K562 (cell line): ENCODE measurements around the gene WASL. TPM values are rescaled to one million over a fixed set of nuclear protein-coding genes. Genes with fewer than 3 reads are reported as not detected.

Source experiments
- CEBPB ChIP-seq: fragments of 450-650 bp; IDR thresholded peaks from 2 replicates; pipeline ENCODE4 v1.6.1; 2016; ENCODE audit warnings: missing genetic modification characterization, missing compliant biosample characterization
- CEBPG ChIP-seq, 3 experiments: fragments of 200-800 bp in 1 of 3; sonication (Bioruptor generic) in 1 of 3; sonication (generic) in 1 of 3; formaldehyde crosslinking in 1 of 3; IDR thresholded peaks in 2 of 3; conservative IDR thresholded peaks in 1 of 3; 2 replicates each; pipeline versions ENCODE4 v1.6.1 to v1.8.0; 2016 to 2022; ENCODE audit warnings: missing compliant biosample characterization in 2 of 3, missing genetic modification characterization in 2 of 3, mild to moderate bottlenecking in 1 of 3, missing genetic modification reagents in 1 of 3
- CHAMP1 ChIP-seq: fragments of 450-650 bp; IDR thresholded peaks from 2 replicates; pipeline ENCODE4 v1.6.1; 2016; ENCODE audit warnings: mild to moderate bottlenecking
- DPF2 ChIP-seq: fragments of 450-650 bp; IDR thresholded peaks from 2 replicates; pipeline ENCODE4 v1.6.1; 2016
- ETS2 ChIP-seq: IDR thresholded peaks from 2 replicates; pipeline ENCODE4 v1.6.1; 2016; ENCODE audit warnings: borderline replicate concordance, missing genetic modification characterization, mild to moderate bottlenecking, moderate library complexity, missing compliant biosample characterization; ENCODE audit not compliant: poor library complexity, severe bottlenecking
- HMBOX1 ChIP-seq: sonication (generic); IDR thresholded peaks from 2 replicates; pipeline ENCODE4 v1.6.1; 2016
- MEIS2 ChIP-seq: fragments of 450-650 bp; IDR thresholded peaks from 2 replicates; pipeline ENCODE4 v1.6.1; 2014; ENCODE audit warnings: mild to moderate bottlenecking; ENCODE audit not compliant: partially characterized antibody
- MTA2 ChIP-seq: fragments of 450-650 bp; IDR thresholded peaks from 2 replicates; pipeline ENCODE4 v1.6.1; 2016; ENCODE audit warnings: low read depth
- NONO ChIP-seq, 2 experiments: fragments of 200-400 bp in 1 of 2; fragments of 450-650 bp in 1 of 2; formaldehyde crosslinking in 1 of 2; IDR thresholded peaks; 2 replicates each; pipeline ENCODE4 v1.6.1; 2017; ENCODE audit warnings: low read depth in 2 of 2, mild to moderate bottlenecking in 2 of 2, moderate library complexity in 2 of 2, low read length in 1 of 2
- PKNOX1 ChIP-seq: fragments of 450-650 bp; IDR thresholded peaks from 2 replicates; pipeline ENCODE4 v1.6.1; 2016
- POLR2B ChIP-seq: fragments of 450-650 bp; IDR thresholded peaks from 2 replicates; pipeline ENCODE4 v1.6.1; 2018; ENCODE audit warnings: low read depth; ENCODE audit not compliant: partially characterized antibody
- PTRF ChIP-seq: fragments of 450-650 bp; IDR thresholded peaks from 2 replicates; pipeline ENCODE4 v1.6.1; 2016; ENCODE audit warnings: mild to moderate bottlenecking, missing genetic modification characterization, missing compliant biosample characterization
- SMARCA4 ChIP-seq: fragments of 450-650 bp; IDR thresholded peaks from 2 replicates; pipeline ENCODE4 v1.6.1; 2016
- TAF9B ChIP-seq: fragments of 450-650 bp; IDR thresholded peaks from 2 replicates; pipeline ENCODE4 v1.6.1; 2018; ENCODE audit warnings: mild to moderate bottlenecking; ENCODE audit not compliant: partially characterized antibody
- TRIM24 ChIP-seq, 2 experiments: fragments of 450-650 bp; IDR thresholded peaks; 2 replicates each; pipeline ENCODE4 v1.6.1; 2016
- ZMIZ1 ChIP-seq, 2 experiments: fragments of 150-350 bp in 1 of 2; IDR thresholded peaks; 2 replicates each; pipeline ENCODE4 v1.6.1; 2012 to 2016; ENCODE audit warnings: low read depth in 2 of 2, low read length in 2 of 2, mild to moderate bottlenecking in 1 of 2, moderate library complexity in 1 of 2
- ZNF639 ChIP-seq, 2 experiments: fragments of 200-800 bp in 1 of 2; sonication (Bioruptor generic) in 1 of 2; sonication (generic) in 1 of 2; formaldehyde crosslinking in 1 of 2; IDR thresholded peaks in 1 of 2; conservative IDR thresholded peaks in 1 of 2; 2 replicates each; pipeline versions ENCODE4 v1.5.0 to v1.6.1; 2016 to 2020; ENCODE audit warnings: missing compliant biosample characterization in 1 of 2, missing genetic modification characterization in 1 of 2, missing genetic modification reagents in 1 of 2
- ZNF76 ChIP-seq: fragments of 250-450 bp; sonication (Bioruptor Pico); IDR thresholded peaks from 2 replicates; pipeline ENCODE4 v1.4.0; 2020; ENCODE audit warnings: mild to moderate bottlenecking, moderate library complexity, borderline replicate concordance
- polyA plus RNA-seq, 8 experiments: library from polyadenylated mRNA; depleted of rRNA in 4 of 8; stranded (reverse) in 5 of 8; unstranded in 3 of 8; fragments of >200 nt; fragmentation: Nextera tagmentation in 2 of 8; fragmentation: Illumina TruSeq in 1 of 8; extraction: Ambion mirVana in 2 of 8; extraction: Trizol in 1 of 8; gene quantifications; 2 replicates each; pipeline versions ENCODE4 v1.2.1 to v1.2.3, GENCODE V29; 2011 to 2014; ENCODE audit warnings: inconsistent platforms in 1 of 8, missing spikeins in 1 of 8
- total RNA-seq, 7 experiments: library from RNA; depleted of rRNA in 6 of 7; stranded (reverse); fragments of >200 nt in 6 of 7; fragmentation: Illumina TruSeq in 2 of 7; extraction: Trizol in 2 of 7; gene quantifications; 2 replicates each; pipeline versions ENCODE4 v1.2.1 to v1.2.3, GENCODE V29; 2011 to 2021; ENCODE audit warnings: low replicate concordance in 1 of 7

Gene WASL
- total and polyA plus RNA-seq, 9 of the 15 experiments (the other 6 are each of a cell fraction or from before 2014, with no cell fraction given) = 3.2 to 13.9 (median 8.3) TPM

- TF ChIP-seq CHAMP1 = no peak
- TF ChIP-seq DPF2 = peak; percentile 30; the same call in 1 of the 2 replicates
- no peak for TF ChIP-seq MTA2
- peak; percentile 72 for TF ChIP-seq HMBOX1
- TF ChIP-seq PKNOX1 = peak; percentile 67
- no peak for TF ChIP-seq PTRF (tag)
- peak; percentile 93 for TF ChIP-seq MEIS2
- TF ChIP-seq CEBPB (tag) = peak; percentile 34; the same call in 1 of the 2 replicates
- TF ChIP-seq ZNF639 (CRISPR knock-in tag; conservative IDR thresholded peaks at IDR 0.05 in 1 of 2, IDR thresholded peaks at IDR 0.05 in 1 of 2) = no peak
- TF ChIP-seq ZNF76 (CRISPR knock-in tag) = no peak
- TF ChIP-seq SMARCA4 = peak; percentile 38; the same call in 1 of the 2 replicates
- TF ChIP-seq NONO (IDR thresholded peaks at IDR 0.05; ENCODE audit: low read depth in 2 of 2, low read length in 1 of 2) = no peak
- TF ChIP-seq POLR2B = peak; percentile 18
- TF ChIP-seq TAF9B = no peak
- no peak for TF ChIP-seq ZMIZ1 (IDR thresholded peaks at IDR 0.05; ENCODE audit: low read depth in 2 of 2, low read length in 2 of 2)
- no peak for TF ChIP-seq ETS2 (tag)
- TF ChIP-seq TRIM24 (IDR thresholded peaks at IDR 0.05) = peak in 1 of 2 experiments; percentile 41; a peak in 1 of 4 replicates
- TF ChIP-seq CEBPG (CRISPR knock-in tag; IDR thresholded peaks at IDR 0.05) = no peak
- TF ChIP-seq CEBPG (tag; conservative IDR thresholded peaks at IDR 0.05 in 1 of 2, IDR thresholded peaks at IDR 0.05 in 1 of 2) = peak in 1 of 2 experiments; percentile 61; a peak in 3 of 4 replicates
Observed at GRCh38 chr7:123680580-123680979, 68.2 kb downstream of the WASL start (continued).
